Heart right ventricle (tissue), 16 donors: ENCODE measurements around the gene BCO2. TPM values are rescaled to one million over a fixed set of nuclear protein-coding genes. Genes with fewer than 3 reads are reported as not detected.
"Not testable (repeated sequence)": the region's sequence is repeated elsewhere in the genome, so short reads cannot be mapped to it uniquely, and the experiment has no call there.

Source experiments
- ATAC-seq, 8 donors: fragments of 200-7000 bp; cut with Tn5 transposase; one replicate each; pipeline ENCODE4 v1.9.1; 2020; ENCODE audit warnings: mild to moderate bottlenecking in 8 of 8, moderate library complexity in 8 of 8, moderate number of reproducible peaks in 1 of 8
- DNase-seq, 2 donors: peaks; one replicate each; pipeline ENCODE4 v3.0.0-alpha.2; 2020
- H3K27ac ChIP-seq, 10 donors: fragments of 200-600 bp; sonication (generic) in 2 of 10; one replicate each; pipeline versions ENCODE4 v1.5.0 to v1.8.0; 2020 to 2022; ENCODE audit warnings: mild to moderate bottlenecking in 3 of 10
- H3K27me3 ChIP-seq, 7 donors: fragments of 200-600 bp; one replicate each; pipeline ENCODE4 v1.8.0; 2021 to 2022; ENCODE audit warnings: mild to moderate bottlenecking in 2 of 7
- H3K36me3 ChIP-seq, 9 donors: fragments of 200-600 bp; sonication (generic) in 1 of 9; one replicate each; pipeline versions ENCODE4 v1.5.0 to v1.8.0; 2020 to 2022; ENCODE audit warnings: mild to moderate bottlenecking in 2 of 9
- H3K4me1 ChIP-seq, 9 donors: fragments of 200-600 bp; sonication (generic) in 1 of 9; one replicate each; pipeline versions ENCODE4 v1.5.0 to v1.8.0; 2020 to 2022; ENCODE audit warnings: mild to moderate bottlenecking in 4 of 9
- H3K4me3 ChIP-seq, 10 donors: fragments of 200-600 bp; sonication (generic) in 2 of 10; one replicate each; pipeline versions ENCODE4 v1.5.0 to v1.8.0; 2020 to 2022; ENCODE audit warnings: mild to moderate bottlenecking in 7 of 10, moderate library complexity in 2 of 10
- H3K9me3 ChIP-seq, 11 donors: fragments of 200-600 bp in 10 of 11; sonication (generic) in 2 of 11; one replicate each; pipeline versions ENCODE4 v1.5.0 to v1.8.0; 2013 to 2022; ENCODE audit warnings: mild to moderate bottlenecking in 2 of 11, control low read depth in 1 of 11, moderate library complexity in 1 of 11
- WGBS, 2 donors: extraction: QIAGEN DNeasy Blood & Tissue Kit; methylation state at CpG; one replicate each; pipeline ENCODE4 v1.1.7; 2013; ENCODE audit warnings: inconsistent platforms in 1 of 2; 5-methylcytosine and 5-hydroxymethylcytosine counted together
- intact Hi-C, 10 donors: fragments of 100-400 bp; cut with DNase I; formaldehyde crosslinking; loops; one replicate each; pipeline versions ENCODE4 v1.11.1 to v1.14.2; 2022
- polyA plus RNA-seq, 2 donors: library from polyadenylated mRNA; stranded (reverse); fragments of 200-250 nt; gene quantifications; one replicate each; pipeline ENCODE4 v1.2.3, GENCODE V29; 2013
- total RNA-seq, 10 donors: library from RNA; stranded (reverse); fragmentation: NEBNext Ultra II Directional in 3 of 10; extraction: Animal tissue kit (Norgen Biotek cat#: 25700) in 3 of 10; gene quantifications; one replicate each; pipeline versions ENCODE4 v1.2.1 to v1.2.4, GENCODE V29; 2021 to 2023
- TF ChIP-seq, protein P1 (sequence below), 9 donors: fragments of 200-600 bp; sonication (generic) in 2 of 9; IDR thresholded peaks; one replicate each; pipeline versions ENCODE4 v1.5.0 to v1.8.0; 2021 to 2022; ENCODE audit warnings: antibody characterized with exemption in 9 of 9, mild to moderate bottlenecking in 5 of 9, moderate library complexity in 1 of 9
- donor health status: Arrhythmogenic right ventricular cardiomyopathy.
- donor health status: ischemic (EF 13 %, LVEDD 7.1; RV severe dilation, severe dysfunction).
- donor health status: healthy with polysubstance abuse.
- donor health status: DM: no; HTN: yes; CAD: no.
- donor health status: DM: no; HTN: no; CAD: no.
- donor health status: ischemic (EF 25% LVEDD 6.9; RV normal size, moderate dysfunction).
- donor health status: ischemic (EF 25% LVEDD 5.7; RV mildly dilated, moderate dysfunction).
- donor health status: healthy.
- donor health status: DM: yes; HTN: yes; CAD: no.
- donor health status: Ischemic cardiomyopathy.
- donor health status: ischemic (EF 35%, LVEDD 5.7; RV mildly dilated, moderate dysfunction).
- donor health status: nonischemic (EF 11% LVEDD 7.7; RV severe dilation, severe dysfunction).
- donor health status: DM: yes; HTN: yes; CAD: no.
- donor health status: PGD.
- donor health status: ischemic (EF 29% LVEDD 5.4; RV normal size, mild dysfunction).
- donor health status: nonischemic (EF 23%, LVEDD 6.1; RV moderate dilation, normal function).

BCO2 gene
- total and polyA plus RNA-seq, 12 donors, result 39.3 to 137 (median 86.5) TPM

DNA sequence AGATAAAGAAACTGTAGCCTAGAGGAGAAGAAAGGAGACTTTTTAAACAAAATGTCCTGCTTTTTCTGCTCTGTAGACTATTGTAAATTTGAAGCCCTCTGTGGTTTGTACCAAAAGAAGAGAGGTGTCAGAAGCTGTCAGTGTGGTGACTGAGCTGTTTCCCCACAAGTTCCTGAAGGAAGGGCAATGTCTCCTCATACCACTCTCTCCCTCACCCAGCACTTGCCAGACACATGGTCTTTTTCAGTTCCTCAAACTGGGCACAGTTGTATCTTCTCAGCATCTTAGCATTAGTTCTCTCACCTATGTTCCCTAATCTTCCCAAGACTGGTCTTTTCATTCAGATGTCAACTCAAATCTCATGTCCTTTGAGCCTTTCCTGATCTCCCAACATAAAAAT is 4.3 kb downstream of the BCO2 start:
- H3K36me3 ChIP-seq, result no peaks in the 10 kb centered on the region
- ATAC-seq (peak in 2 of 8 donors; percentile 22 to 23), DNase-seq (no peak)
- H3K27ac ChIP-seq, result peak overlapping the region in 5 of 10 donors; percentile 4 to 78 (median 34)
- no peak overlapping the region for H3K4me3 ChIP-seq
- H3K27me3 ChIP-seq, result no peaks in the 10 kb centered on the region
- peaks cover 0 to 26% (median 7%) of the 10 kb centered on the region in 9 donors for H3K4me1 ChIP-seq
- TF ChIP-seq, protein P1, sequence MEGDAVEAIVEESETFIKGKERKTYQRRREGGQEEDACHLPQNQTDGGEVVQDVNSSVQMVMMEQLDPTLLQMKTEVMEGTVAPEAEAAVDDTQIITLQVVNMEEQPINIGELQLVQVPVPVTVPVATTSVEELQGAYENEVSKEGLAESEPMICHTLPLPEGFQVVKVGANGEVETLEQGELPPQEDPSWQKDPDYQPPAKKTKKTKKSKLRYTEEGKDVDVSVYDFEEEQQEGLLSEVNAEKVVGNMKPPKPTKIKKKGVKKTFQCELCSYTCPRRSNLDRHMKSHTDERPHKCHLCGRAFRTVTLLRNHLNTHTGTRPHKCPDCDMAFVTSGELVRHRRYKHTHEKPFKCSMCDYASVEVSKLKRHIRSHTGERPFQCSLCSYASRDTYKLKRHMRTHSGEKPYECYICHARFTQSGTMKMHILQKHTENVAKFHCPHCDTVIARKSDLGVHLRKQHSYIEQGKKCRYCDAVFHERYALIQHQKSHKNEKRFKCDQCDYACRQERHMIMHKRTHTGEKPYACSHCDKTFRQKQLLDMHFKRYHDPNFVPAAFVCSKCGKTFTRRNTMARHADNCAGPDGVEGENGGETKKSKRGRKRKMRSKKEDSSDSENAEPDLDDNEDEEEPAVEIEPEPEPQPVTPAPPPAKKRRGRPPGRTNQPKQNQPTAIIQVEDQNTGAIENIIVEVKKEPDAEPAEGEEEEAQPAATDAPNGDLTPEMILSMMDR (IDR thresholded peaks at IDR 0.05), result no peak
- intact Hi-C loops, result loop anchor here in 3 of 10 donors (5.0 to 10.0 kb wide), 3 partner anchors 62 to 67 kb away; no protein-coding TSS in a partner anchor
- H3K9me3 ChIP-seq, result no peaks in the 10 kb centered on the region

DNA sequence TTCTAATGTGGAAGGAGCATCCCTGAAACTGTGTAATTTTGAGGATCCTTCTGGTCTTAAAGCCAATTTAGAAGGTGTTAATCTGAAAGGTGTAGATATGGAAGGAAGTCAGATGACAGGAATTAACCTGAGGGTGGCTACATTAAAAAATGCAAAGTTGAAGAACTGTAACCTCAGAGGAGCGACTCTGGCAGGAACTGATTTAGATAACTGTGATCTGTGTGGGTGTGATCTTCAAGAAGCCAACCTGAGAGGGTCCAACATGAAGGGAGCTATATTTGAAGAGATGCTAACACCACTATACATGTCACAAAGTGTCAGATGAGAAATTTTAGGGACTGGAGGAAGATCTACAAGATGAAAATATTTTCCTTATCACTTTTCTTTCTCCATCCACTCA is 7.6 kb downstream of the BCO2 start:
- no peaks in the 10 kb centered on the region for H3K27me3 ChIP-seq
- no peaks in the 10 kb centered on the region for H3K36me3 ChIP-seq
- peaks cover 0 to 31% (median 5%) of the 10 kb centered on the region in 9 donors for H3K4me1 ChIP-seq
- intact Hi-C loops, result no loop called here
- ATAC-seq, result no peak
- no peak overlapping the region for H3K4me3 ChIP-seq
- DNase-seq, result no peak
- no peak overlapping the region for H3K27ac ChIP-seq
- TF ChIP-seq, protein P1 (IDR thresholded peaks at IDR 0.05), result no peak
- WGBS, 2 donors, result 63 to 70% methylated on average over 1 of the region's 1 CpG
- no peaks in the 10 kb centered on the region for H3K9me3 ChIP-seq

DNA sequence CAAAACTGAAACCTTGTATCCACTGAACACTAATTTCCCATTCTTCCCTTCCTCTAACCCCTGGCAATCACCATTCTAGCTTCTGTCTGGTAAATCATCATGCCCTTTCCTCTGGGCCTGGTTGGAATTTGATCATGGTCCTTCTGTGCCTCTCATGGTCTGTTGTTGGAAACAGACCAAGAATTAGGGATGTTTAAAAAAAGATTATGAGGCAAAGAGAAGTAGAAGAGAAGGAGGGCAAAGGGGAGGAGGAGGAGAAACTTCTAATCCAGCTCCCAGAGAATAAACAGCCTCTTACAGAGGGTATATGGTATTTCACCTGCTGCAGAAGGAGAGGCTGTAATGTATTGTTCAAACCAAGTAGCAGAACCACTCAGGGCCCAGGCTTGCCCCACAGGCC is 10.6 kb downstream of the BCO2 start:
- Histone ChIP-seq H3K4me1 (peaks cover 0 to 28% (median 0%) of the 10 kb centered on the region in 9 donors), H3K27me3 (no peaks in the 10 kb centered on the region), H3K36me3 (no peaks in the 10 kb centered on the region), H3K27ac (peak overlapping the region; percentile 41 to 86 (median 80)), H3K4me3 (no peak overlapping the region), H3K9me3 (no peaks in the 10 kb centered on the region)
- intact Hi-C loops, result no loop called here
- DNase-seq (no peak), ATAC-seq (peak; percentile 34 to 88 (median 73))
- TF ChIP-seq, protein P1 (IDR thresholded peaks at IDR 0.05), result no peak

DNA sequence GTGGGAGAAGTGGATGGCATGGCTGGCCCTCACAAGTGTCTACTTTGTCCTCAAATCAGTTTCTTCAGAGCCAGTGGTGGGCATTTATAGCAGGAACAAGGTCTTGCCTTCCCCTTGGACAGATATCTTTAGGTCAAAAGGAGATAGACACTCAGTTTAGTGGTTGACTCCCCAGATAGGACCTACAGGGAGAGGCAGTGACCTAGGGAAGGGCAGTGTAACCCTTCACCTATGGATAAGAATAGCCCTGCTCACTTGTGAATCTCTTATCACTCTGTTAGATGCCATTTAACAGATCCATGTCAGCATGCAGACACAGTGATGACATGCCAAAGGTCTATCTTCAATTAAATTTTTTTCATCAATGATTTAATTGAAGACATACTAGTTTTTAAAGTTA is 11.0 kb downstream of the BCO2 start:
- Histone ChIP-seq H3K27ac (peak overlapping the region; percentile 41 to 86 (median 80)), H3K9me3 (no peaks in the 10 kb centered on the region), H3K4me1 (peaks cover 0 to 28% (median 0%) of the 10 kb centered on the region in 9 donors), H3K4me3 (no peak overlapping the region), H3K36me3 (no peaks in the 10 kb centered on the region), H3K27me3 (no peaks in the 10 kb centered on the region)
- TF ChIP-seq, protein P1 (IDR thresholded peaks at IDR 0.05), result no peak
- peak in 6 of 8 donors; percentile 29 to 66 (median 47) for ATAC-seq
- DNase-seq, result no peak
- intact Hi-C loops, result no loop called here

DNA sequence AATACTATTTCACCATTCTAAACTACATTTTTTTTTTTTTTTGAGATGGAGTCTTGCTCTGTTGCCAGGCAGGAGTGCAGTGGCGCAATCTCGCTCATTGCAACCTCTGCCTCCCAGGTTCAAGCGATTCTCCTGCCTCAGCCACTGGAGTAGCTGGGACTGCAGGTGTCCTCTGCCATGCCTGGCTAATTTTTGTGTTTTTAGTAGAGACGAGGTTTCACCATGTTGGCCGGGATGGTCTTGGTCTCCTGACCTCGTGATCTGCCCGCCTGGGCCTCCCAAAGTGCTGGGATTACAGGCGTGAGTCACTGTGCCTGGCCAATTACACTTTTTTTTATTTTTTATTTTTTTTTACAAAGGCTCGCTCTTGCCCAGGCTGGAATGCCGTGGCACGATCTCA is 19.8 kb downstream of the BCO2 start:
- H3K4me3 ChIP-seq, ATAC-seq, intact Hi-C loops, DNase-seq, H3K9me3 ChIP-seq, H3K27ac ChIP-seq, H3K27me3 ChIP-seq, H3K4me1 ChIP-seq: not testable (repeated sequence)
- H3K36me3 ChIP-seq, result peaks cover 0 to 43% (median 0%) of the 10 kb centered on the region in 9 donors
- WGBS, 2 donors, result 82 to 84% methylated on average over 11 of the region's 11 CpGs
